ENCODE data around the gene GAREM2.

GAREM2 gene

DNA sequence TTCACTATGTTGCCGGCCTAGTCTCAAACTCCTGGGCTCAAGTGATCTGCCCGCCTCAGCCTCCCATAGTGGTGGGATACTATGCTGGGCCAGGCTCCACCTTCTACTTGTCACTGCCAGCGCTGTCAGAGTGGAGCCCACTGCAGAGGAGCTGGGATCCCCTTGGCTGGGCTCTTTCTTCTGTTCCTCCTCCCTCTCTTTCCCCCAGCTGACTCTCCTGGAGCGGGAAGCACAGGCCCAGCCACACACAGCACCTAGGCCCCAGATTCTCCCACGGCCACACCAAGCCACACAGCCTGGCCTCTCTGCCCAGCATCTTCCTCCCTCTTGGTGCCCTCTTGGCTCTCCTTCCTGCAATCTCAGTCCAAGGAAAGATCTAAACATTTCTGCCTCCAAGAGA is 3.7 kb upstream of the GAREM2 start:
- no peak overlapping the region for H4K12ac ChIP-seq (ENCODE audit: low read depth, low read length)
- H2AFZ ChIP-seq (ENCODE audit: insufficient read depth, low read length, poor library complexity) = no peak overlapping the region
- H3K9me3 ChIP-seq (ENCODE audit: insufficient read depth, low read depth, low read length) = no peaks in the 10 kb centered on the region
- no CpG with 5 or more reads among the region's 5 CpGs for WGBS (ENCODE audit: extremely low coverage, insufficient coverage, insufficient read length)
- H3K79me2 ChIP-seq (ENCODE audit: control insufficient read depth, insufficient read depth, low read length, poor library complexity) = no peaks in the 10 kb centered on the region
- H4K91ac ChIP-seq (ENCODE audit: low read depth, low read length) = no peak overlapping the region
- H2BK12ac ChIP-seq (ENCODE audit: low read length) = no peak overlapping the region
- no peak overlapping the region for H3K27ac ChIP-seq (ENCODE audit: low read depth, low read length)
- H3K9ac ChIP-seq (ENCODE audit: low read length) = no peak overlapping the region
- no peak overlapping the region for H2BK5ac ChIP-seq (ENCODE audit: low read depth, low read length, poor library complexity)
- no peak overlapping the region for H2AK5ac ChIP-seq (ENCODE audit: low read length)
- H4K8ac ChIP-seq (ENCODE audit: low read depth, low read length) = no peak overlapping the region
- peak overlapping the region; percentile 20 for H3K4me3 ChIP-seq (ENCODE audit: low read depth, low read length)
- no peaks in the 10 kb centered on the region for H3K4me1 ChIP-seq (ENCODE audit: control insufficient read depth in 1 of 2, insufficient read depth in 2 of 2, low read length in 2 of 2)
- H3K79me1 ChIP-seq (ENCODE audit: low read length) = peaks cover 1% of the 10 kb centered on the region
- H3K14ac ChIP-seq (ENCODE audit: low read length) = no peak overlapping the region
- H3K4me2 ChIP-seq (ENCODE audit: low read length) = no peak overlapping the region
- no peak overlapping the region for H3K23ac ChIP-seq (ENCODE audit: low read length)
- DNase-seq = no peak
- H3K36me3 ChIP-seq (ENCODE audit: control insufficient read depth in 1 of 2, insufficient read depth in 2 of 2, low read length in 2 of 2) = no peaks in the 10 kb centered on the region
- no peak overlapping the region for H3K4ac ChIP-seq (ENCODE audit: low read depth, low read length)
- peaks cover 12% of the 10 kb centered on the region for H3K27me3 ChIP-seq (ENCODE audit: insufficient read depth, low read length)
- H2BK120ac ChIP-seq (ENCODE audit: insufficient read depth, low read length, poor library complexity) = no peak overlapping the region
- no peak overlapping the region for H3K18ac ChIP-seq (ENCODE audit: low read length)

DNA sequence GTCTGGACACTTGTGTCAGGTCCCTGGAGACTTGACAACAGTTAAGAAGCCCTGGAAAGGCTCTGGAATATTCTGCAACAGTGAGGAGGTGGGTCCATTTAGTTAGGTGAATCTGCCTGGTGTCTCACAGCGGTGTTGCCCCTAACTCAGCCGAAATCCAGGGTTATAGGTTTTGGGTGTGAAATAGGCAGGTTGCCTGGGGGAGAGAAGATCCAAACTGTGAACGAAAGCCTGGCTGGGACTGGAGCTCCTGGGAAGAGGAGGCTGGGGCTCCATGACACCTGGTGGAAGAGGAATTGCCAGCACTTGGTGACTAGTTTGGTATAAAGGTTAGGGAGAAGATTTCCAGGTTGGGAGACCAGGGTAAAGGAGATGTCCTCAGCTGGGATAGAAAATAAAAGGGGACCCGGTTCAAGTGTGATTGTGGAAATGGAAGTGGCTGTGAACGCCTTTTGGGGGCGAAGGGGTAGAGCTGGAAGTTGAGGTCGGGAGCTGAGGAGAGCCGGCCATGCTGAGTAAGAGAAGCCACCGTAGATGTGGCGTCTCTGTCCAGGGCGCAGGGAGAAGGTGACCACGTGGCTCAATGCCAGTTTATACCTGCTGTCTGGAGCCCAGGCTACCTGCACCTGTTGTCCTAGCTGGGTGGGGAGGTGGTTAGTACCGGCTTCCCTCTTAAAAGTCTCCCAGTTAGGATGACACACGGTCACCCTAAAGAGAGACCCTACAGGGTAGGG is 3.0 kb upstream of the GAREM2 start:
- H2AK5ac ChIP-seq (ENCODE audit: low read length) = no peak overlapping the region
- no peak overlapping the region for H2AFZ ChIP-seq (ENCODE audit: insufficient read depth, low read length, poor library complexity)
- H3K9ac ChIP-seq (ENCODE audit: low read length) = no peak overlapping the region
- no peak overlapping the region for H2BK120ac ChIP-seq (ENCODE audit: insufficient read depth, low read length, poor library complexity)
- H3K4me3 ChIP-seq (ENCODE audit: low read depth, low read length) = no peak overlapping the region
- no peak overlapping the region for H2BK12ac ChIP-seq (ENCODE audit: low read length)
- H3K79me2 ChIP-seq (ENCODE audit: control insufficient read depth, insufficient read depth, low read length, poor library complexity) = no peaks in the 10 kb centered on the region
- H4K12ac ChIP-seq (ENCODE audit: low read depth, low read length) = no peak overlapping the region
- H3K36me3 ChIP-seq (ENCODE audit: control insufficient read depth in 1 of 2, insufficient read depth in 2 of 2, low read length in 2 of 2) = no peaks in the 10 kb centered on the region
- no CpG with 5 or more reads among the region's 14 CpGs for WGBS (ENCODE audit: extremely low coverage, insufficient coverage, insufficient read length)
- H3K23ac ChIP-seq (ENCODE audit: low read length) = no peak overlapping the region
- no peak overlapping the region for H4K8ac ChIP-seq (ENCODE audit: low read depth, low read length)
- H3K27ac ChIP-seq (ENCODE audit: low read depth, low read length) = no peak overlapping the region
- H2BK5ac ChIP-seq (ENCODE audit: low read depth, low read length, poor library complexity) = no peak overlapping the region
- peaks cover 18% of the 10 kb centered on the region for H3K27me3 ChIP-seq (ENCODE audit: insufficient read depth, low read length)
- H3K79me1 ChIP-seq (ENCODE audit: low read length) = peaks cover 1% of the 10 kb centered on the region
- no peaks in the 10 kb centered on the region for H3K4me1 ChIP-seq (ENCODE audit: control insufficient read depth in 1 of 2, insufficient read depth in 2 of 2, low read length in 2 of 2)
- no peaks in the 10 kb centered on the region for H3K9me3 ChIP-seq (ENCODE audit: insufficient read depth, low read depth, low read length)
- no peak overlapping the region for H4K91ac ChIP-seq (ENCODE audit: low read depth, low read length)
- no peak overlapping the region for H3K14ac ChIP-seq (ENCODE audit: low read length)
- H3K18ac ChIP-seq (ENCODE audit: low read length) = no peak overlapping the region
- H3K4me2 ChIP-seq (ENCODE audit: low read length) = no peak overlapping the region
- no peak for DNase-seq
- H3K4ac ChIP-seq (ENCODE audit: low read depth, low read length) = no peak overlapping the region

DNA sequence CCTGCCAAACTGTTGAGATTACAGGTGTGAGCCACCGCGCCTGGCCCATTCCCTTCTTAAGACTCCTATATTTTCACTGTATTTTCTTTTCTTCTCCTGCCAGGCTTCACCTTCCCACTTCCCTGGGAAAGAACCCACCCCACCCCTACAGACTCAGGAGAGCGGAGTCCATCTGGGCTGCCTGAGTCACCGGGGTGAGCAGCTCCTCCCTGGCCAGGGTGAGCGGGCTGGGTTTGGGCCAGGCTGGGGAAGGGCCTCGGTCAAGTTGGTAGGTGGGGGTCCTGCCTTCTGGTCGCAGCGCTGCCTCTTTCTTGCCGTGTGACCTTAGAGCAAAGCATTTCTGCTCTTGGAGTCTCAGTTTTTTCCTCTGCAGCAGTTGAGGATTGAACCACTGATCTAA is 2.1 kb upstream of the GAREM2 start:
- Histone ChIP-seq H3K4me2 (ENCODE audit: low read length) (no peak overlapping the region), H4K8ac (ENCODE audit: low read depth, low read length) (no peak overlapping the region), H2AK5ac (ENCODE audit: low read length) (no peak overlapping the region), H2BK12ac (ENCODE audit: low read length) (no peak overlapping the region), H3K14ac (ENCODE audit: low read length) (no peak overlapping the region), H3K27ac (ENCODE audit: low read depth, low read length) (no peak overlapping the region), H3K4me1 (ENCODE audit: control insufficient read depth in 1 of 2, insufficient read depth in 2 of 2, low read length in 2 of 2) (no peaks in the 10 kb centered on the region), H3K9me3 (ENCODE audit: insufficient read depth, low read depth, low read length) (no peaks in the 10 kb centered on the region), H3K27me3 (ENCODE audit: insufficient read depth, low read length) (peaks cover 19% of the 10 kb centered on the region), H3K79me1 (ENCODE audit: low read length) (peaks cover 1% of the 10 kb centered on the region), H3K23ac (ENCODE audit: low read length) (no peak overlapping the region), H2BK5ac (ENCODE audit: low read depth, low read length, poor library complexity) (no peak overlapping the region), H4K91ac (ENCODE audit: low read depth, low read length) (no peak overlapping the region), H3K79me2 (ENCODE audit: control insufficient read depth, insufficient read depth, low read length, poor library complexity) (no peaks in the 10 kb centered on the region), H3K4me3 (ENCODE audit: low read depth, low read length) (no peak overlapping the region), H2BK120ac (ENCODE audit: insufficient read depth, low read length, poor library complexity) (no peak overlapping the region), H3K18ac (ENCODE audit: low read length) (no peak overlapping the region), H2AFZ (ENCODE audit: insufficient read depth, low read length, poor library complexity) (no peak overlapping the region), H3K4ac (ENCODE audit: low read depth, low read length) (no peak overlapping the region), H3K9ac (ENCODE audit: low read length) (no peak overlapping the region), H3K36me3 (ENCODE audit: control insufficient read depth in 1 of 2, insufficient read depth in 2 of 2, low read length in 2 of 2) (no peaks in the 10 kb centered on the region), H4K12ac (ENCODE audit: low read depth, low read length) (no peak overlapping the region)
- DNase-seq = no peak
- no CpG with 5 or more reads among the region's 9 CpGs for WGBS (ENCODE audit: extremely low coverage, insufficient coverage, insufficient read length)

DNA sequence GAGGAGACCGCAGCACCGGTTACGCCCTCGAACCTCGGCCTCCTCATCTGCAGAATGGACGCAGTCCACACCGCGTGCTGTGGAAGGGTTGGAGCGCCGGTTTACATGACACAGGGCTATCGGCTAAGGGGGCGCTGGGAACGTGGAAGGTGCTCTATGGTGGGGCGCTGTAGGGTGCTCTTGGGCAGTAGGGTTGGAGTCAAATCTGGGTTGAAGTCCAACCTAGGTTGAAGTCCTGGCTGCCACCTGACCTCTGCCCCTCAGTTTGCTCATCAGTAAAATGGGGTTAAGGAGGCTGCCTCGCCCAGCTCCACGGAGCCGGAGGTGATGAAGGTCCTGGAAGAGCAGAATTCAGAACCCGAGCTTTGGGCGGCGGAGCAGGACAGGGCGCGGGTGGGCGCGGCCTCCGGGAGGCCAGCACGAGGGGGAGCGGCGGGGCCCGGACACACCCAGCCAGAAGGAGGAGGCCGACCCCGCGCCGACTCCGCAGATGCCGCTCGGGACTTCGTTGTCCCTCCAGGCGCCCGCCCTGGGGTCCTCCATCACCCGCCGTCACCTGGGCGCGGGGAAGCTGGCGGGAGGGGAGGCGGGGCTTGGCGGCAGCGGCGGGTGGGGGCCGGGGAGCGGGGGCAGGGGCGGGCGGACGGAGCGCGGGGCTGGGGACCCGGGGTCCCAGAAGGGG is 558 bp upstream of the GAREM2 start:
- Histone ChIP-seq H2BK5ac (ENCODE audit: low read depth, low read length, poor library complexity) (no peak overlapping the region), H2AK5ac (ENCODE audit: low read length) (no peak overlapping the region), H3K27me3 (ENCODE audit: insufficient read depth, low read length) (peaks cover 19% of the 10 kb centered on the region), H3K14ac (ENCODE audit: low read length) (no peak overlapping the region), H3K9me3 (ENCODE audit: insufficient read depth, low read depth, low read length) (no peaks in the 10 kb centered on the region), H4K91ac (ENCODE audit: low read depth, low read length) (no peak overlapping the region), H3K27ac (ENCODE audit: low read depth, low read length) (no peak overlapping the region), H3K4me1 (ENCODE audit: control insufficient read depth in 1 of 2, insufficient read depth in 2 of 2, low read length in 2 of 2) (no peaks in the 10 kb centered on the region), H4K8ac (ENCODE audit: low read depth, low read length) (no peak overlapping the region), H3K36me3 (ENCODE audit: control insufficient read depth in 1 of 2, insufficient read depth in 2 of 2, low read length in 2 of 2) (no peaks in the 10 kb centered on the region), H2BK12ac (ENCODE audit: low read length) (no peak overlapping the region), H2AFZ (ENCODE audit: insufficient read depth, low read length, poor library complexity) (peak overlapping the region; percentile 40), H3K18ac (ENCODE audit: low read length) (no peak overlapping the region), H3K4me3 (ENCODE audit: low read depth, low read length) (peak overlapping the region; percentile 37), H4K12ac (ENCODE audit: low read depth, low read length) (no peak overlapping the region), H3K4ac (ENCODE audit: low read depth, low read length) (no peak overlapping the region), H3K79me2 (ENCODE audit: control insufficient read depth, insufficient read depth, low read length, poor library complexity) (no peaks in the 10 kb centered on the region), H3K4me2 (ENCODE audit: low read length) (peak overlapping the region; percentile 45), H3K23ac (ENCODE audit: low read length) (no peak overlapping the region), H2BK120ac (ENCODE audit: insufficient read depth, low read length, poor library complexity) (no peak overlapping the region), H3K9ac (ENCODE audit: low read length) (no peak overlapping the region), H3K79me1 (ENCODE audit: low read length) (peaks cover 1% of the 10 kb centered on the region)
- WGBS (ENCODE audit: extremely low coverage, insufficient coverage, insufficient read length) = no CpG with 5 or more reads among the region's 56 CpGs
- DNase-seq = no peak

Data from trophoblast cell (in vitro differentiated cells and primary cell).